K562 (cell line): ENCODE measurements around the gene KLHL22. TPM values are rescaled to one million over a fixed set of nuclear protein-coding genes. Genes with fewer than 3 reads are reported as not detected.

Experiments
- CCAR2 ChIP-seq: fragments of 200-400 bp; formaldehyde crosslinking; IDR thresholded peaks from 2 replicates; pipeline ENCODE4 v1.6.1; 2017; ENCODE audit warnings: mild to moderate bottlenecking, low read depth, low read length
- EP300 ChIP-seq: IDR thresholded peaks from 2 replicates; pipeline ENCODE4 v1.6.1; 2012; ENCODE audit warnings: low read length, improper control_type of control experiment
- HLTF ChIP-seq: fragments of 450-650 bp; IDR thresholded peaks from 2 replicates; pipeline ENCODE4 v1.6.1; 2016
- KDM1A ChIP-seq, 2 experiments: fragments of 450-650 bp; IDR thresholded peaks; 2 replicates each; pipeline ENCODE4 v1.6.1; 2016; ENCODE audit warnings: mild to moderate bottlenecking in 2 of 2
- MAFG ChIP-seq: fragments of 450-650 bp; conservative IDR thresholded peaks from 2 replicates; pipeline ENCODE4 v1.6.1; 2016; ENCODE audit warnings: missing genetic modification characterization, missing compliant biosample characterization
- PTRF ChIP-seq: fragments of 450-650 bp; IDR thresholded peaks from 2 replicates; pipeline ENCODE4 v1.6.1; 2016; ENCODE audit warnings: mild to moderate bottlenecking, missing genetic modification characterization, missing compliant biosample characterization
- PYGO2 ChIP-seq: fragments of 450-650 bp; IDR thresholded peaks from 2 replicates; pipeline ENCODE4 v1.6.1; 2016; ENCODE audit warnings: mild to moderate bottlenecking, missing genetic modification characterization, moderate library complexity, missing compliant biosample characterization
- RBBP5 ChIP-seq: fragments of 200-600 bp; sonication (generic); IDR thresholded peaks from 2 replicates; pipeline ENCODE4 v1.6.1; 2012; ENCODE audit warnings: borderline replicate concordance, mild to moderate bottlenecking, low read length, control low read depth, inconsistent platforms; ENCODE audit not compliant: insufficient read depth, poor library complexity, severe bottlenecking
- YBX1 ChIP-seq: fragments of 450-650 bp; IDR thresholded peaks from 2 replicates; pipeline ENCODE4 v1.7.1; 2016; ENCODE audit warnings: mild to moderate bottlenecking
- polyA plus RNA-seq, 8 experiments: library from polyadenylated mRNA; depleted of rRNA in 4 of 8; stranded (reverse) in 5 of 8; unstranded in 3 of 8; fragments of >200 nt; fragmentation: Nextera tagmentation in 2 of 8; fragmentation: Illumina TruSeq in 1 of 8; extraction: Ambion mirVana in 2 of 8; extraction: Trizol in 1 of 8; gene quantifications; 2 replicates each; pipeline versions ENCODE4 v1.2.1 to v1.2.3, GENCODE V29; 2011 to 2014; ENCODE audit warnings: inconsistent platforms in 1 of 8, missing spikeins in 1 of 8
- total RNA-seq, 7 experiments: library from RNA; depleted of rRNA in 6 of 7; stranded (reverse); fragments of >200 nt in 6 of 7; fragmentation: Illumina TruSeq in 2 of 7; extraction: Trizol in 2 of 7; gene quantifications; 2 replicates each; pipeline versions ENCODE4 v1.2.1 to v1.2.3, GENCODE V29; 2011 to 2021; ENCODE audit warnings: low replicate concordance in 1 of 7
- TF ChIP-seq, protein P1 (sequence below): fragments of 450-650 bp; IDR thresholded peaks from 2 replicates; pipeline ENCODE4 v1.6.1; 2016; ENCODE audit warnings: mild to moderate bottlenecking
- TF ChIP-seq, protein P2 (sequence below): fragments of 250-450 bp; sonication (Bioruptor Pico); IDR thresholded peaks from 2 replicates; pipeline ENCODE4 v1.5.0; 2020; ENCODE audit warnings: mild to moderate bottlenecking, borderline replicate concordance
- TF ChIP-seq, protein P3 (sequence below): fragments of 450-650 bp; IDR thresholded peaks from 2 replicates; pipeline ENCODE4 v1.6.1; 2016; ENCODE audit warnings: low read depth
- TF ChIP-seq, protein P4 (sequence below), 2 experiments: fragments of 250-450 bp in 1 of 2; fragments of 450-650 bp in 1 of 2; sonication (Bioruptor Pico) in 1 of 2; IDR thresholded peaks; 2 replicates each; pipeline versions ENCODE4 v1.6.1 to v1.8.0; 2016 to 2021; ENCODE audit warnings: mild to moderate bottlenecking in 2 of 2, moderate library complexity in 2 of 2, missing compliant biosample characterization in 1 of 2, missing genetic modification characterization in 1 of 2

KLHL22 gene
- total and polyA plus RNA-seq, 9 of the 15 experiments (the other 6 are each of a cell fraction or from before 2014, with no cell fraction given) = 1.3 to 25.6 (median 15.2) TPM

DNA sequence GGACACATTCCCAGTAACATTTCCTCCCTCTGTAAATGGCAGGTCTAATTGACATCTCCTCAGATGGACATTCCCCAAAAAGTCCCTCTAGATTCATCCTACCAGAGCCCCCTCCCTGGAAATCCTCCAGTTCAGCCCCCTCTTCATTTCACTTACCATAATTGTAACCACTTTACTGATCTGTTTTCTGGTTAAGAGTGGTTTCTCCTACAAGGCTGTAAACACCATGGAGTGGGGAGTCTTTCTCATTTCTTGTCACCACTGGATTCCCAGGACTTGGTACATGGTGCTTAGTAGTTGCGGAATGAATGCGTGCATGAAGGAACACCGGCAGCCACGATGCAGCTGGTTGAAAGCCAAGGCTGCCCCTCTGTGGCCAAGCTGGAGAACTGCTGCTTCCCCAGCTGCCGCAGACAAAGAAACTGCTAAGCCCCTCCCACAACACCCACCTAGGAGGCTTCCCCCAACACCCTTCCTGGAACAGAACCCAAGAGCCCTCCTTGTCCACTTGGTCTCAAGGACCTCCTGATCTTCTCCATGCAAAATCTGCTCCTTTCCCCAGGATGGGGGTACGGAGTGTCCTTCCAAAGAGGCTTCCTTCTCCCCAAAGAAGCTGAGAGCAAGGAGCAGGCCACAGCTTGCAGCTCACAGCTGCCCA is 39.4 kb downstream of the KLHL22 start (continued):
- TF ChIP-seq, protein P1, sequence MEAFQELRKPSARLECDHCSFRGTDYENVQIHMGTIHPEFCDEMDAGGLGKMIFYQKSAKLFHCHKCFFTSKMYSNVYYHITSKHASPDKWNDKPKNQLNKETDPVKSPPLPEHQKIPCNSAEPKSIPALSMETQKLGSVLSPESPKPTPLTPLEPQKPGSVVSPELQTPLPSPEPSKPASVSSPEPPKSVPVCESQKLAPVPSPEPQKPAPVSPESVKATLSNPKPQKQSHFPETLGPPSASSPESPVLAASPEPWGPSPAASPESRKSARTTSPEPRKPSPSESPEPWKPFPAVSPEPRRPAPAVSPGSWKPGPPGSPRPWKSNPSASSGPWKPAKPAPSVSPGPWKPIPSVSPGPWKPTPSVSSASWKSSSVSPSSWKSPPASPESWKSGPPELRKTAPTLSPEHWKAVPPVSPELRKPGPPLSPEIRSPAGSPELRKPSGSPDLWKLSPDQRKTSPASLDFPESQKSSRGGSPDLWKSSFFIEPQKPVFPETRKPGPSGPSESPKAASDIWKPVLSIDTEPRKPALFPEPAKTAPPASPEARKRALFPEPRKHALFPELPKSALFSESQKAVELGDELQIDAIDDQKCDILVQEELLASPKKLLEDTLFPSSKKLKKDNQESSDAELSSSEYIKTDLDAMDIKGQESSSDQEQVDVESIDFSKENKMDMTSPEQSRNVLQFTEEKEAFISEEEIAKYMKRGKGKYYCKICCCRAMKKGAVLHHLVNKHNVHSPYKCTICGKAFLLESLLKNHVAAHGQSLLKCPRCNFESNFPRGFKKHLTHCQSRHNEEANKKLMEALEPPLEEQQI = no peak
- TF ChIP-seq MAFG (no peak), YBX1 (no peak), HLTF (peak; percentile 12; the same call in 1 of the 2 replicates), PTRF (no peak), RBBP5 (no peak), EP300 (peak; percentile 48; the same call in 1 of the 2 replicates), KDM1A (IDR thresholded peaks at IDR 0.05) (no peak), PYGO2 (tag) (no peak), CCAR2 (0 out of 2 replicates have a peak, but pooled peaks have one; percentile 23)
- TF ChIP-seq, protein P2, sequence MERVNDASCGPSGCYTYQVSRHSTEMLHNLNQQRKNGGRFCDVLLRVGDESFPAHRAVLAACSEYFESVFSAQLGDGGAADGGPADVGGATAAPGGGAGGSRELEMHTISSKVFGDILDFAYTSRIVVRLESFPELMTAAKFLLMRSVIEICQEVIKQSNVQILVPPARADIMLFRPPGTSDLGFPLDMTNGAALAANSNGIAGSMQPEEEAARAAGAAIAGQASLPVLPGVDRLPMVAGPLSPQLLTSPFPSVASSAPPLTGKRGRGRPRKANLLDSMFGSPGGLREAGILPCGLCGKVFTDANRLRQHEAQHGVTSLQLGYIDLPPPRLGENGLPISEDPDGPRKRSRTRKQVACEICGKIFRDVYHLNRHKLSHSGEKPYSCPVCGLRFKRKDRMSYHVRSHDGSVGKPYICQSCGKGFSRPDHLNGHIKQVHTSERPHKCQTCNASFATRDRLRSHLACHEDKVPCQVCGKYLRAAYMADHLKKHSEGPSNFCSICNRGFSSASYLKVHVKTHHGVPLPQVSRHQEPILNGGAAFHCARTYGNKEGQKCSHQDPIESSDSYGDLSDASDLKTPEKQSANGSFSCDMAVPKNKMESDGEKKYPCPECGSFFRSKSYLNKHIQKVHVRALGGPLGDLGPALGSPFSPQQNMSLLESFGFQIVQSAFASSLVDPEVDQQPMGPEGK (CRISPR knock-in tag) = no peak
- TF ChIP-seq, protein P3, sequence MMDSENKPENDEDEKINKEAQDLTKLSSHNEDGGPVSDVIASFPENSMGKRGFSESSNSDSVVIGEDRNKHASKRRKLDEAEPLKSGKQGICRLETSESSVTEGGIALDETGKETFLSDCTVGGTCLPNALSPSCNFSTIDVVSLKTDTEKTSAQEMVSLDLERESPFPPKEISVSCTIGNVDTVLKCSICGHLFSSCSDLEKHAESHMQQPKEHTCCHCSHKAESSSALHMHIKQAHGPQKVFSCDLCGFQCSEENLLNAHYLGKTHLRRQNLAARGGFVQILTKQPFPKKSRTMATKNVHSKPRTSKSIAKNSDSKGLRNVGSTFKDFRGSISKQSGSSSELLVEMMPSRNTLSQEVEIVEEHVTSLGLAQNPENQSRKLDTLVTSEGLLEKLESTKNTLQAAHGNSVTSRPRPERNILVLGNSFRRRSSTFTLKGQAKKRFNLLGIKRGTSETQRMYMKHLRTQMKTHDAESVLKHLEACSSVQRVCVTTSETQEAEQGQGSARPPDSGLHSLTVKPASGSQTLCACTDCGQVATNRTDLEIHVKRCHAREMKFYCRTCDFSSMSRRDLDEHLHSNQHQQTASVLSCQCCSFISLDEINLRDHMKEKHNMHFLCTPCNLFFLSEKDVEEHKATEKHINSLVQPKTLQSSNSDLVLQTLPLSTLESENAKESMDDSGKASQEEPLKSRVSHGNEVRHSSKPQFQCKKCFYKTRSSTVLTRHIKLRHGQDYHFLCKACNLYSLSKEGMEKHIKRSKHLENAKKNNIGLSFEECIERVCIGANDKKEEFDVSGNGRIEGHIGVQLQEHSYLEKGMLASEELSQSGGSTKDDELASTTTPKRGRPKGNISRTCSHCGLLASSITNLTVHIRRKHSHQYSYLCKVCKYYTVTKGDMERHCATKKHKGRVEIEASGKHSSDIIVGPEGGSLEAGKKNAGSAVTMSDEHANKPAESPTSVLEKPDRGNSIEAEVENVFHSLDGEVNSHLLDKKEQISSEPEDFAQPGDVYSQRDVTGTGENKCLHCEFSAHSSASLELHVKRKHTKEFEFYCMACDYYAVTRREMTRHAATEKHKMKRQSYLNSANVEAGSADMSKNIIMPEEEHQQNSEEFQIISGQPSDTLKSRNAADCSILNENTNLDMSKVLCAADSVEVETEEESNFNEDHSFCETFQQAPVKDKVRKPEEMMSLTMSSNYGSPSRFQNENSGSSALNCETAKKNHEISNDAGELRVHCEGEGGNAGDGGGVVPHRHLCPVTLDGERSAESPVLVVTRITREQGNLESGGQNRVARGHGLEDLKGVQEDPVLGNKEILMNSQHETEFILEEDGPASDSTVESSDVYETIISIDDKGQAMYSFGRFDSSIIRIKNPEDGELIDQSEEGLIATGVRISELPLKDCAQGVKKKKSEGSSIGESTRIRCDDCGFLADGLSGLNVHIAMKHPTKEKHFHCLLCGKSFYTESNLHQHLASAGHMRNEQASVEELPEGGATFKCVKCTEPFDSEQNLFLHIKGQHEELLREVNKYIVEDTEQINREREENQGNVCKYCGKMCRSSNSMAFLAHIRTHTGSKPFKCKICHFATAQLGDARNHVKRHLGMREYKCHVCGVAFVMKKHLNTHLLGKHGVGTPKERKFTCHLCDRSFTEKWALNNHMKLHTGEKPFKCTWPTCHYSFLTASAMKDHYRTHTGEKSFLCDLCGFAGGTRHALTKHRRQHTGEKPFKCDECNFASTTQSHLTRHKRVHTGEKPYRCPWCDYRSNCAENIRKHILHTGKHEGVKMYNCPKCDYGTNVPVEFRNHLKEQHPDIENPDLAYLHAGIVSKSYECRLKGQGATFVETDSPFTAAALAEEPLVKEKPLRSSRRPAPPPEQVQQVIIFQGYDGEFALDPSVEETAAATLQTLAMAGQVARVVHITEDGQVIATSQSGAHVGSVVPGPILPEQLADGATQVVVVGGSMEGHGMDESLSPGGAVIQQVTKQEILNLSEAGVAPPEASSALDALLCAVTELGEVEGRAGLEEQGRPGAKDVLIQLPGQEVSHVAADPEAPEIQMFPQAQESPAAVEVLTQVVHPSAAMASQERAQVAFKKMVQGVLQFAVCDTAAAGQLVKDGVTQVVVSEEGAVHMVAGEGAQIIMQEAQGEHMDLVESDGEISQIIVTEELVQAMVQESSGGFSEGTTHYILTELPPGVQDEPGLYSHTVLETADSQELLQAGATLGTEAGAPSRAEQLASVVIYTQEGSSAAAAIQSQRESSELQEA = no peak
- TF ChIP-seq, protein P4, sequence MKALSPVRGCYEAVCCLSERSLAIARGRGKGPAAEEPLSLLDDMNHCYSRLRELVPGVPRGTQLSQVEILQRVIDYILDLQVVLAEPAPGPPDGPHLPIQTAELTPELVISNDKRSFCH (CRISPR knock-in tag; IDR thresholded peaks at IDR 0.05) = no peak
- TF ChIP-seq, protein P4 (tag; IDR thresholded peaks at IDR 0.05) = 0 out of 2 replicates have a peak, but pooled peaks have one; percentile 75
